ENCODE data around the gene STARD13.

- no peak for TF ChIP-seq CTCF (IDR thresholded peaks at IDR 0.05; ENCODE audit: insufficient read depth, low read length, poor library complexity, severe bottlenecking)
- TF ChIP-seq EZH2phosphoT487 (conservative IDR thresholded peaks at IDR 0.05; ENCODE audit: low read length), result no peak
Measured at GRCh38 chr13:33275916-33276315, 9.6 kb downstream of the STARD13 start.
